ENCODE data around the gene AK2.

- TF ChIP-seq POLR2AphosphoS5 (IDR thresholded peaks at IDR 0.05; ENCODE audit: low read depth, low read length) (no peak), POLR2A (IDR thresholded peaks at IDR 0.05; ENCODE audit: low read depth, low read length) (no peak)
These were observed 52.6 kb downstream of the AK2 start for GRCh38 chr1:32984090-32984454.
